Liver (tissue), 9 donors: ENCODE results near the gene RNGTT. TPM values are rescaled to one million over a fixed set of nuclear protein-coding genes. Genes with fewer than 3 reads are reported as not detected.

ENCODE experiments used
- DNase-seq: peaks from one replicate; pipeline ENCODE4 v3.0.0-alpha.2; 2017; ENCODE audit warnings: low spot score
- H3K27ac ChIP-seq, 2 donors: one replicate each; pipeline ENCODE4 v1.7.0; 2013; ENCODE audit warnings: inconsistent platforms in 2 of 2, low read length in 2 of 2, control low read depth in 1 of 2, low read depth in 1 of 2, mild to moderate bottlenecking in 1 of 2
- H3K27me3 ChIP-seq, 4 donors: one replicate each; pipeline versions ENCODE4 v1.6.1 to v1.7.0; 2013; ENCODE audit warnings: low read length in 3 of 4, inconsistent platforms in 1 of 4, mild to moderate bottlenecking in 1 of 4, moderate library complexity in 1 of 4; ENCODE audit not compliant: control insufficient read depth in 4 of 4, insufficient read depth in 4 of 4
- H3K36me3 ChIP-seq, 4 donors: one replicate each; pipeline versions ENCODE4 v1.6.1 to v1.7.0; 2013; ENCODE audit warnings: low read length in 3 of 4, mild to moderate bottlenecking in 3 of 4, low read depth in 1 of 4, moderate library complexity in 1 of 4; ENCODE audit not compliant: control insufficient read depth in 4 of 4, insufficient read depth in 3 of 4
- H3K4me1 ChIP-seq, 4 donors: one replicate each; pipeline versions ENCODE4 v1.6.1 to v1.7.0; 2013; ENCODE audit warnings: low read length in 3 of 4, mild to moderate bottlenecking in 3 of 4, moderate library complexity in 1 of 4; ENCODE audit not compliant: control insufficient read depth in 4 of 4, insufficient read depth in 4 of 4
- H3K4me3 ChIP-seq, 3 donors: one replicate each; pipeline versions ENCODE4 v1.6.1 to v1.7.0; 2013; ENCODE audit warnings: low read length in 3 of 3, control low read depth in 1 of 3, low read depth in 1 of 3, mild to moderate bottlenecking in 1 of 3
- H3K9ac ChIP-seq, 2 donors: one replicate each; pipeline ENCODE4 v1.7.0; 2013; ENCODE audit warnings: low read length in 2 of 2, mild to moderate bottlenecking in 2 of 2, moderate library complexity in 2 of 2, control low read depth in 1 of 2, low read depth in 1 of 2
- H3K9me3 ChIP-seq, 4 donors: one replicate each; pipeline versions ENCODE4 v1.6.1 to v1.7.0; 2013; ENCODE audit warnings: low read length in 3 of 4; ENCODE audit not compliant: control insufficient read depth in 4 of 4
- CTCF ChIP-seq: fragments of 150-350 bp; IDR thresholded peaks from 2 replicates; pipeline ENCODE4 v1.5.1; 2017; ENCODE audit warnings: improper control_type of control experiment, low read depth, low read length; ENCODE audit not compliant: missing input control
- EGR1 ChIP-seq, 2 donors: IDR thresholded peaks; 2 replicates each; pipeline ENCODE4 v1.6.1; 2016 to 2018; ENCODE audit warnings: antibody characterized with exemption in 2 of 2, low read depth in 2 of 2
- FOXA2 ChIP-seq: IDR thresholded peaks from 2 replicates; pipeline ENCODE4 v1.6.1; 2016; ENCODE audit warnings: antibody characterized with exemption
- GABPA ChIP-seq, 2 donors: IDR thresholded peaks in 1 of 2; conservative IDR thresholded peaks in 1 of 2; 2 replicates each; pipeline ENCODE4 v1.6.1; 2016; ENCODE audit warnings: antibody characterized with exemption in 2 of 2, mild to moderate bottlenecking in 1 of 2, moderate library complexity in 1 of 2
- HNF4A ChIP-seq, 2 donors: conservative IDR thresholded peaks; 2 replicates each; pipeline ENCODE4 v1.6.1; 2016; ENCODE audit warnings: antibody characterized with exemption in 2 of 2, mild to moderate bottlenecking in 2 of 2
- HNF4G ChIP-seq: IDR thresholded peaks from 2 replicates; pipeline ENCODE4 v1.6.1; 2016; ENCODE audit warnings: antibody characterized with exemption
- JUND ChIP-seq, 2 donors: IDR thresholded peaks; 2 replicates each; pipeline ENCODE4 v1.6.1; 2016; ENCODE audit warnings: antibody characterized with exemption in 2 of 2
- RAD21 ChIP-seq, 2 donors: IDR thresholded peaks; 2 replicates each; pipeline ENCODE4 v1.6.1; 2016; ENCODE audit warnings: antibody characterized with exemption in 2 of 2, mild to moderate bottlenecking in 2 of 2
- REST ChIP-seq: IDR thresholded peaks from 2 replicates; pipeline ENCODE4 v1.6.1; 2016; ENCODE audit warnings: antibody characterized with exemption, mild to moderate bottlenecking
- RXRA ChIP-seq, 2 donors: IDR thresholded peaks; 2 replicates each; pipeline ENCODE4 v1.6.1; 2017 to 2018; ENCODE audit warnings: antibody characterized with exemption in 2 of 2, mild to moderate bottlenecking in 1 of 2
- SP1 ChIP-seq: IDR thresholded peaks from 2 replicates; pipeline ENCODE4 v1.6.1; 2018; ENCODE audit warnings: antibody characterized with exemption, mild to moderate bottlenecking
- YY1 ChIP-seq: IDR thresholded peaks from 2 replicates; pipeline ENCODE4 v1.6.1; 2016; ENCODE audit warnings: antibody characterized with exemption, mild to moderate bottlenecking
- WGBS: extraction: QIAGEN DNeasy Blood & Tissue Kit; methylation state at CpG from one replicate; pipeline ENCODE4 v1.1.7; 2013; 5-methylcytosine and 5-hydroxymethylcytosine counted together
- polyA plus RNA-seq, 2 donors: library from polyadenylated mRNA; stranded (reverse) in 1 of 2; unstranded in 1 of 2; fragments of 200-250 nt in 1 of 2; fragments of >200 nt in 1 of 2; fragmentation: Nextera tagmentation in 1 of 2; extraction: Ambion mirVana in 1 of 2; gene quantifications; one replicate each; pipeline versions ENCODE4 v1.2.1 to v1.2.3, GENCODE V29; 2013 to 2015
- total RNA-seq, 2 donors: library from RNA; depleted of rRNA; stranded (reverse); fragments of >200 nt; gene quantifications; one replicate each; pipeline ENCODE4 v1.2.3, GENCODE V29; 2014
- TF ChIP-seq, protein P1 (sequence below): IDR thresholded peaks from 2 replicates; pipeline ENCODE4 v1.6.1; 2016; ENCODE audit warnings: antibody characterized with exemption
- donor health status: healthy.
- donor health status: healthy.
- donor health status: healthy.
- donor health status: healthy.
- donor health status: healthy.

RNGTT gene
- total and polyA plus RNA-seq, 4 donors: 4.1 to 20.8 (median 7.2) TPM

GRCh38 chr6:88872962-88873361 lies 90.5 kb downstream of the RNGTT start:
- H3K9ac ChIP-seq: no peak overlapping the region
- H3K36me3 ChIP-seq: no peaks in the 10 kb centered on the region
- TF ChIP-seq EGR1 (IDR thresholded peaks at IDR 0.05; ENCODE audit: low read depth in 2 of 2): no peak
- no peak for TF ChIP-seq RXRA (IDR thresholded peaks at IDR 0.05)
- TF ChIP-seq HNF4A (conservative IDR thresholded peaks at IDR 0.05): peak; percentile 73
- TF ChIP-seq REST: no peak
- TF ChIP-seq SP1: peak; percentile 38
- TF ChIP-seq YY1: peak; percentile 63
- peak; percentile 16 for TF ChIP-seq HNF4G
- no peak for TF ChIP-seq CTCF
- no peak for TF ChIP-seq FOXA2
- H3K27ac ChIP-seq: no peak overlapping the region
- DNase-seq: no peak
- peak overlapping the region in 1 of 3 donors; percentile 10 for H3K4me3 ChIP-seq
- H3K4me1 ChIP-seq: peaks cover 0 to 22% (median 4%) of the 10 kb centered on the region in 4 donors
- WGBS: 24% methylated on average over 1 of the region's 1 CpG
- H3K27me3 ChIP-seq: no peaks in the 10 kb centered on the region
- H3K9me3 ChIP-seq: no peaks in the 10 kb centered on the region

GRCh38 chr6:88871498-88871897 lies 91.9 kb downstream of the RNGTT start:
- H3K4me1 ChIP-seq: peaks cover 0 to 22% (median 4%) of the 10 kb centered on the region in 4 donors
- H3K9ac ChIP-seq: no peak overlapping the region
- no peak overlapping the region for H3K4me3 ChIP-seq
- H3K36me3 ChIP-seq: no peaks in the 10 kb centered on the region
- TF ChIP-seq RXRA (IDR thresholded peaks at IDR 0.05): no peak
- TF ChIP-seq, protein P1, sequence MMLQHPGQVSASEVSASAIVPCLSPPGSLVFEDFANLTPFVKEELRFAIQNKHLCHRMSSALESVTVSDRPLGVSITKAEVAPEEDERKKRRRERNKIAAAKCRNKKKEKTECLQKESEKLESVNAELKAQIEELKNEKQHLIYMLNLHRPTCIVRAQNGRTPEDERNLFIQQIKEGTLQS: no peak
- TF ChIP-seq GABPA (IDR thresholded peaks at IDR 0.05 in 1 of 2, conservative IDR thresholded peaks at IDR 0.05 in 1 of 2): no peak
- no peak for TF ChIP-seq CTCF
- no peak for TF ChIP-seq JUND (IDR thresholded peaks at IDR 0.05)
- no peak for TF ChIP-seq RAD21 (IDR thresholded peaks at IDR 0.05)
- H3K27me3 ChIP-seq: no peaks in the 10 kb centered on the region
- no peak for DNase-seq
- H3K27ac ChIP-seq: no peak overlapping the region
- no peaks in the 10 kb centered on the region for H3K9me3 ChIP-seq
- 80% methylated on average over 3 of the region's 3 CpGs for WGBS
